ENCODE data around the gene CD81.
A peak's percentile ranks its signal among the peaks of the same experiment; 100 is the strongest.

The CD81 gene

DNA sequence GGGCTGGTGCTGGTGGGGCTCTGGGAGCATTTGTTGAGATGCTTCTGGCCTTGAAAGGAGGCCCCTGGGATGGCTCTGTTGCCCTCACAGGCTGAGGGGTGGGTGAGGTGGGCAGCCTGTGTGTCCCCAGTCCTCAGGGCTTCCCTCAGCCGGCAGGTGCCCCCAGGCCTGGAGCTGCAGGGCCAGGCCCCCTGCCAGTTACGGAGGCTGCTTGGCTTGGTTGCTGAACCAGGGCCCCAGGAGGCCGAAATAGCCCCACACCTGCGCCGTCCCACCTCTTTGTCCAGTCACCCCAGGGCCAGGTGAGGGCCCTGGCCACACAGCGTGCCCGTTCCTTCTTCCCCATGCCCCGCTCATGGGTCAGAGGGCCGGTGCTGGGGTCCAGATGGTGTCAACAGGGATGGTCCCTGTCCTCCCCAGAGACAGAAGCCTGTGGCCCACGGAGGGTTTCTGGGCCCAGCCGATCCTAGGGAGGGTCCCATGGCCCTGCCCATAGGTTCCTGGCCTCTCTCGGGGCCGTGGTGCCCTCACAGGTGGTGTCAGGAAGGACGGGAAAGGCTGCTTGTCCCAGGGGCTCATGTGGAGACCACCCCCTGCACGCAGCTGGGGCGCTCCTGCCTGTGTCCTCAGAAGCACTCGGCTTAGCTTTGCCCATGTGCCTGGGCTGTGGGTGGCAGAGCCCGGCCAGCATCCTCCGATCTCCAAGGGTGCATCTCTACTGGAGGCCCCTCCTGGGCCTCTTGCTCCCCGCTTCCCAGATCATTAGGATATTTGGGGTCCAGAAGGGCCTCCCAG, 14.3 kb downstream of the CD81 start:
- DNase-seq = no peak

DNA sequence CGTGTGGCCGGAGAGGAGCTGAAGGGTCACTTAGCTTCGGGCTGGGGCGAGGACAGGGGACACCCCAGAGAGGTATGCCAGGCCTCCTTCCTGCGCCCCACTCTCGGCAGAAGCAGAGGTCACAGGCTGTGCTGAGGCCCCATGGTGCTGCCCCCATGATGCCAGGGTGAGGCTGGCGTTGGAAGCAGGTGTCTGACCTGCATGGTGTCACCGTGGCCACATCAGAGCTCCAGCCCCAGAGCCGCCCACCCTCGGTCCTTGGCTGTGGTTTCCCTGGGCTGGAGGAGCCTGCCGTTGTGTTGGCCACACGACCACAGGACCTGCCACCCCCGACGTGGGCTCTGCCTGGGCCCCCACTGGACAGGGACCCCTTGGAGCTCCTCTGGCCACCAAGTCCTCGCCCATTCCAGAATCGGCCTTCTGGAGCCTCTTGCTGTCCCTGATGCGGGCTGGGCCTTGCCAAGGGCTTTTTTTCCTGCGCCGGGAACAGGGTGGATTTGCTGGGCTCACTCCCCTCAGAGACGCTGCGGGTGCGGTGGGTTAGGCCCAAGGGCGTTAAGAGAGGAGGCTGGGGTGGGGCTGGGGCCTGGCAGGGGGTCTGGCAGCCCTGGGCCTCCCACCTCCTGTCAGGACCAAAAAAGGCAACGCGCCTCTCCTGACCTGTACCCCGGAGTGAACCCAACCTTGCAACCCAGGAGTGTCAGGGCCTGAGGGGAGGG, 15.3 kb downstream of the CD81 start:
- DNase-seq = no peak

DNA sequence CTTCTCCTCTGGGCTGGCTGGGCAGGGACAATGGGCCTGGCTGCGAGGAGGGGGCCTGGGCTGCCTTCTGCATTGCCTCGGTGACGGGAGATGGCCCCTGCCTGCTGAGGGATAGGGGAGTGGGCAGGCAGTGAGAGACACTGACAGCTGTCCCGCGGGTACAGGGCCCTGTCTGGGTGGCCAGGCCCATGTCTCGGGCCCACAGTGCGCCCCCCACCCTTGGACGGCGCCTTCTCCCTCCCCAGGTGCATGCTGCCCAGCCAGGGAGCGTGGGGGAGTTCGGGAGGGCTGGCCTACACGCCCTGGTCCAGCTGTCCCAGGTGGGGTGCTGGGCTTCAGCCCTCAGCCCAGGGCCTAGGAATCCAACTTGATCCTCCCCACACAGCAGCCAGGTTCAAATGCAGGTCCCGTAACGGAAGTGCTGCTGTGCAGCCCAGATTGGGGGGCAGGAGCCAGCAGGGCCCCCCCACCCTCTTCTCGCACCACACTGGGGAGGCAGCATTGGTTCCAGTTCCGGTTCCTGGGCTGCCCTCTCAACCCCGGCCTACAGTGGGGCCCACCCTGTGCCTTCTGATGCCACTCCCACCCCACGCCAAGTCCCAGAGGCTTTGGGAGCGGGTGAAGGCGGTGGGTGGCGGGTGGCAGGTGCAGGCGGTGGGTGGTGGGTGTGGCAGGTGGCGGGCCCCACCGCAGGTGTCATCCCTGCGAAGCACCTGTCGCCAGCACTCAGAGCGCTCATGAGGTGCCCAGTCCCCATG, 16.2 kb downstream of the CD81 start:
- DNase-seq = no peak

DNA sequence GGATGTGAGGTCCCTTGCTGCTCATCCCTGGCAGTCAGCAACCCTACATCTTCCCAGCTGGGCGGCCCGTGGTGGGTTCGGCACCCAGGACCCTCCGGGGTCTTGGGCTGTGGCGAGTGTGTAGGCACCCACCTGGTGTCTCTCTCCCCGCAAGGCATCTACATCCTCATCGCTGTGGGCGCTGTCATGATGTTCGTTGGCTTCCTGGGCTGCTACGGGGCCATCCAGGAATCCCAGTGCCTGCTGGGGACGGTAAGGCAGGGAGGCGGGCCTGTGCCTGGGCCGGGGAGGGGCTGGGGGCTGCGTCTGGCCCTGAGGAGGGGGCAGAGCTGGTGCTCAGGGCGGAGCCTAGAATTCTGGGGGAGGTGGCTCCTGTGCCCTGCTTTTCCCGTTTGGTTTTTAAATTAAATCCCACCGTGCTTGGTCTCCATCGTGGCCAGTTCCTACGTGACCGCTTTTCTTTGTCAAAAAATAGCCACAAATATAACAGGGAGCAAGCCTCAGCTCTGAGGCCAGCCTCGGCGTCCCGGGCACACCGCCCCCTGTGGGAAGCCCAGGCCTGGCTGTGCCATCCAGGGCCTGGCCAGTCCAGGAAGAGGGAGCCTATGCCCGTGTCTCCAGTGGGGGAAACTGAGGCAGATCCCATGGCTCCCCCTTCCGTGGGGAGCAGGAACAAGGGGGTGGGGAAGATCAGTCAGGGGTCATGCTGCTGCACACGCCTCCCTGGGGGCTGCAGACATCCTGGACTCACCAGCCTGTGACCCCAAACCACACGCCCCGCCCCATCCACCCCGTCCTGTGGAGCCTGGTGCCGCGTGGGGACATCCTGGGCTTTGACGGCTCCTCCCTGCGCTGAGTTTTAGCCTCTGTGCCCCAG, 17.1 kb downstream of the CD81 start:
- DNase-seq = no peak

DNA sequence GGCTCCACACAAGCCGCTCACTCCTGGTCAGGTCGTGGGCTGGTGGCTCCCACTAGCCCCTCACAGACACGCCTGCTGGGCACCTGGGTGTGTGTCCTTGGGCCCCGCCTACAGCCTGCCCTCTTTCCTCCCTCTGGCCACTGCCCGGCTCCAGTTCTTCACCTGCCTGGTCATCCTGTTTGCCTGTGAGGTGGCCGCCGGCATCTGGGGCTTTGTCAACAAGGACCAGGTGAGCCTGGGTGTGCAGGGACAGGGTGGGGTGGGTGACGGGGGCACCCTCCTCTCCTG, 17.7 kb downstream of the CD81 start:
- no peak for DNase-seq

DNA sequence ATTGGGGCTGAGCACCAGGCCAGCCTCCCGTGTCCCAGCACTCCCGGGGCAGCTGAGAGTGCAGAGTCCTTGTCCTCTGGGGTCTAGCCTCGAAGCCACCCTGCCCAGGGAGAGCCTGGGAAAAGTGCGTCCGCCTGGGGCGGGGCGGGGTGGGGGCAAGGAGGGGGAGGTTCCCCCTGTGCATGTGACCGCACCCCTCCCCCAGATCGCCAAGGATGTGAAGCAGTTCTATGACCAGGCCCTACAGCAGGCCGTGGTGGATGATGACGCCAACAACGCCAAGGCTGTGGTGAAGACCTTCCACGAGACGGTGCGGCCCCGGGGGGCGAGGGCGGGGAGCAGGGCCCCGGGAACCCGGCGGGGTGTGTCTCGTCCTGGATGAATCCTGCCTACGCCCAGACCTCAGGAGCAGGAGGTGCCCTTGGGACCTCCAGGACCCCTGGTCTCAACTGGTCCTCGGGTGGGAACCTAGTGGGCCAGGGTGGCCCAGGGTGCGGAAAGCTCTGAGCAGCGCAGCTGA, 18.2 kb downstream of the CD81 start:
- no peak for DNase-seq

DNA sequence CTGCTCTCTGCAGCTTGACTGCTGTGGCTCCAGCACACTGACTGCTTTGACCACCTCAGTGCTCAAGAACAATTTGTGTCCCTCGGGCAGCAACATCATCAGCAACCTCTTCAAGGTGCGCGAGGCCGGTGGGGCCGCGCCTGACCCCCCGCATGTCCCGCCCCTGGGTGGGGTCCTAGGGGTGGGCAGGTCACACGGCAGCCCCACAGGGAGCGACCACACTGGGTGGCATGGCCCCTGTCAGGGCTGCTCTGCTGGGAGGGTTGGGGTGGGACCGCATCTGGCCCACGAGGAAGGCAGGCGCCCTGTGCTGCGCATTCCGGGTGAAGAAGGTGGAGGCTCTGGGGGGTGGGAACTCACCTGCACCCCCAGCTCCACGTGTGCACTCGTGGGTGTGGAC, 18.7 kb downstream of the CD81 start:
- DNase-seq = no peak

DNA sequence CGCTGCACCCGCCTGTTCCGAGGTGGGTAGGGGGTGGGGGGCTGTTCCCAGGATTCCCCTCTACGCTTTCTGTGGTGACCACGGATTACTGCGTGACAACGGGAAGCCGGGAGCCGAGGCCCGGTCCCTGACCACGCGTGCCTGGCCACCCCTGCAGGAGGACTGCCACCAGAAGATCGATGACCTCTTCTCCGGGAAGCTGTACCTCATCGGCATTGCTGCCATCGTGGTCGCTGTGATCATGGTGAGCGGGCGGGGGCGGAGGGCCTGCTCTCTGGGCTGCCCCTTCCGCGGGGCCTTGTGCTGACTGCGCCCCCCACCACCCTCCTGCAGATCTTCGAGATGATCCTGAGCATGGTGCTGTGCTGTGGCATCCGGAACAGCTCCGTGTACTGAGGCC, 19.4 kb downstream of the CD81 start:
- no peak for DNase-seq

DNA sequence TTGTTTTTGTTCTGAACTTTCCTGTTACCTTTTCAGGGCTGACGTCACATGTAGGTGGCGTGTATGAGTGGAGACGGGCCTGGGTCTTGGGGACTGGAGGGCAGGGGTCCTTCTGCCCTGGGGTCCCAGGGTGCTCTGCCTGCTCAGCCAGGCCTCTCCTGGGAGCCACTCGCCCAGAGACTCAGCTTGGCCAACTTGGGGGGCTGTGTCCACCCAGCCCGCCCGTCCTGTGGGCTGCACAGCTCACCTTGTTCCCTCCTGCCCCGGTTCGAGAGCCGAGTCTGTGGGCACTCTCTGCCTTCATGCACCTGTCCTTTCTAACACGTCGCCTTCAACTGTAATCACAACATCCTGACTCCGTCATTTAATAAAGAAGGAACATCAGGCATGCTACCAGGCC, 19.9 kb downstream of the CD81 start:
- DNase-seq = no peak

DNA sequence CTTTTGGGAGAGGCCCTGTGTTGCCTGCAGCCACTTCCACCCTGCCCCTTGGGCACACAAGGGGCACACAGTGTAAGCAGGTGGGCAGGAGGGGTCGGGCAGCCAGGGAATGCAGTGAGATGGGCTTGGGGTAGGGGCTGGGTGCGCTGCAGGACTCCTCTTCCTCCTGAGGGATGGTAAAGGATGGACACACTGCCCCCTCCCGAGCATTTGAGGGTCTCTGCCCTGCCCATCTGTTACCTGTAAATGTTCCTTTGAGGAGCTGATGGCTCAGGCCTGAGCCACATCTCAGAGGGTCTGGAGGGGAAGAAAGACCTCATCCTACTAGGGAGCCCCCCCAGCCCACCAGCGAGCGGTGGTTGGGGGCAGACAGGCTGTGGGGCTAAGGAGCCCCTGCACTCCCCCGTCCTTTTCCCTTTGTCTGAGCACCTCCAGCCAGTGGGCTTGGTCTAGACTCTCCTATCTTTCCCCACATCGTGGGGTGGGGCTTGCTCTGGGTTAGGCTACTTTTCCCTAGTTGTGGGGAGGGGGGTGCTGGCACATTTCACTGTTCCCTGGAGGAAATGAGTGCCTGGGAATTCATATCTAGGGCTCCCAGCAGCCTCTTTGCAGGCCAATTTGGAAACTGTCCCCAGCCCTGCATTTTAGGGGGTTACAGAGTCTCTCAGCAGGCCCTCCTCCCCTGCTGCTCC, 21.7 kb downstream of the CD81 start:
- DNase-seq = no peak

DNA sequence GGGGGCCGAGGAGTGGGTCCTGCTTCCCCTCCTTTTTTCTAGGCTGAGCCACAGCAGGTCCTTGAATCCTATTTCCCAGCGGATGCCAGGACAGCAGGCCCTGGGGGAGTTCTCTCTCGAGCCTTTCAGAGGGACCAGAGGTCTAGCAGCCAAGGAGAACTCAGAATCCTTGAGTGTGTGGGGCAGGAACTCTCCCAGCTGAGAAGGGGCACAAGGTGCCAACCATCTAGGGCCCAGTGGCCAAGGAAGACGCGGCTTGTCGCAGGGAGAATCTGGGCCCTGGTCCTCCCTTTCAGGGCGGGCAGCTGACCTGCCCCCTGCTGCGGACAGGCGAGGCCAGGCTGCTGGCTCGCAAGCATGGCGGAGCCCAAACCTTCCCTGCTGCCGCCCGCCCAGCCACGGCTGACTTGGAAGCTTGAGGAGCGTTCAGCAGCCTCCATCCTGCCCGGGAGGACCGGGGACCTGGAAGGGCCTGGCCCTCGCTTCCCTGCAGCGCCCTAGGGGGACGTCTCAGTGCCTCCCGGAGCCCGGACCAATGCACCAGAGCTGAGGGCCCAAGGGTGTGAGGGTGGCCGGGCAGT, 22.5 kb downstream of the CD81 start:
- DNase-seq = no peak

DNA sequence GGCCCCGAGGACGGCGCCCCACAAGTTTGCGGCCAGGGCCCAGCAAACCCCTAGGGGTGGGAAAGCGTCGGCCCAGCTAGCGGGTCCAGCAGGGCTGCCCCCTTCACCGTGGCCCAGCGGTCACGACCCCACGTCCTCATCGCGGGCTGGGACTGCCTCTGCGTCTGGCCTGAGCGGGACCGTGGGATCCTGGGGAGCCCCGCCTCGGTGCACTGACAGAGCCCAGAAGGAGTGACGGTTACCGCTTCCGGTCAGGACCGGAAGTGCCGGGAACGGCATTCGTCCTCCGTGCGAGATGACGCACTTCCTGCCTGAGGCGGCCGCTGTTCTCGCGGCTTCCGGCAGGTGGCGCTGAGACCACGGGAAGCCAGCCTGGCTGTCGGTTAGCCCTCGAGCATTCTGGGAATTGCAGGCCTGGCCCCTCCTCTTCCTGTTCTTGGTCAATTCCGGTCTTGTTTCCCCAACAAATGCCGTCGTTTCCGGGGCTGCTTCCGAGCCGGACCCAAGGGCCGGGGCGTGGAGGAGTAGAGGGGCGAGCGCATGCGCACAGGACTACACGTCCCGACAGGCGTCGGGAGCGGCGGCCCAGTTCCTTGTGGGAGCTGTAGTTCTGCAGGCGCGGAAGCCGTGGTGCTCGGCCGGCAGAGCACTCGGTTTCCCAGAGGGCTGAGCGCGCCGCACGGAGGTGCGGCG, 23.1 kb downstream of the CD81 start, which contains the start of gene TSSC4:
Gene TSSC4, plus strand, starts transcription at position 682 of the 693 bp plus-strand sequence. CDS start 1,884 bp downstream, outside the sequence.
- peak; percentile 98 to 99 for DNase-seq

DNA sequence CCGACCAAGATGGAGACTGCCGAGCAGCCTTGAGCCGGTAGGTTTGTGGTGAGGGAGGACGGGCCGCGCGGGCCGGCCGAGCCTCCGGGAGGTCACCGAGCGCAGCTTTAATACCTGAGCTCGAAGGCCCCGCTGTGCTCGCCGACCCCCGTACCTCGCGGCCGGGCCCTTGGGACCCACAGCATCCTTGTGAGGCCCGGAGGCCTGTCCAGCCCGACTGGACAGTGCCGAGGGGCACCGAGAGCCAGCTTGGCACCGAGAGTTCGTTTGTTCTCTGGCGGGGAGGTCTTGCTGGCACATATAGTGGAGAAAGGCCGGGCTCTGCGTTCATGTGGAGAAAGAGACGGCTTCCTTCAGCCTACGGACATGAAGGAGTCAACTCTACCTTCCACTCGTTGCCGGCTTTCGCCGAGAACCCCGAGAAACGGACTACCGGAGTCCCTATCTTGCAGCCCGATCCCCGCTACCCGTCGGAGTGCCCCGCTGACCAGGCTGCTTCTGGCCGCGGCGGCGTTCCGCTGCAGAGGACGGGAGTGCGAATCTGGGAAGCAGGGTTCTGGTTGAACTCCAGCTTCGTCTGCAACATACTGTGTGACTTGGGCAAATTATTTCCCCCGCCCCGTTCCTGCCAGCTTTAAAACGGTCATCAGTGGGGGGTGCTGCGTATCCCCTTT, 23.8 kb downstream of the CD81 start:
- DNase-seq = no peak

DNA sequence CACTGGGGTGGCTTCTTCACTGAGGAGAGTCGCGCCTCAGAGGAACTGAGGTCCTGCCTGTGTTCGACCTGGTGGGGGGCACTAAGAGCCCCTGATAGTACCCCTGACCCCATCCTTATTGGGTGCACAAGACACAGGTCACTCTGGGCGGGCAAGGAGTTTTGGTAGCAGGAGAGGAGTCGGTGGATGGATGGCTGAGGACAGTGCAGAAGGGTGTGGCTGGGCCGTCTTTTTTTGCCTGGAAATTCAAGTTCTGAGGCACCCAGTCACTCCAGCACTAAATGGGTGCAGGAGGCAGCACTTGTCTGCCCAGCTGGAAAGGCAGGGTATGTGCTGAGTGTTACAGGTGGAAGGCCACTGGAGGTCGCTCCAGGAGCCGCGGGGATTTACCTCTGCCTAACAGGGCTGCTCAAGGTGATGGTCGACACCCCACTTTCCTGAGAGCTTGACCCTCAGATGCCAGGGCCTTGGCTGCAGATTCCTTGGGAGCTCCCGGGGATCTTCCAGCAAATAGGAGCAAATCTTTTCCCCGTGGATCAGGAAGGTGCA, 24.4 kb downstream of the CD81 start:
- DNase-seq = no peak

DNA sequence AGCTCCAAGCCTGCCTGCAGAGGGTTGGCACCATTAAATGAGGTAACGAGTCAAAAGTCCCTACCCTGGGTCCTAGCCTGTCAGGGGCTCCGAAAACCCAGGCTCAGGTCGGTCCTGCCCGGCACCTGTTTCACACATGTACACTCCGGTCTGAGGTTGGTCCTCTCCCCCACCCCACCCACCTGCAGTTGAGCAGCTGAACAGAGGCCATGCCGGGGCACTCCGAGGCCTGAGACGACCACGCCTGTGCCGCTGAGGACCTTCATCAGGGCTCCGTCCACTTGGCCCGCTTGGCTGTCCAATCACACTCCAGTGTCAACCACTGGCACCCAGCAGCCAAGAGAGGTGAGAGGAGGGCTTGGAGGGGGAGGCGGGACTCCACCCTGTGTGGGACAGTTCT, 25.0 kb downstream of the CD81 start:
- no peak for DNase-seq

DNA sequence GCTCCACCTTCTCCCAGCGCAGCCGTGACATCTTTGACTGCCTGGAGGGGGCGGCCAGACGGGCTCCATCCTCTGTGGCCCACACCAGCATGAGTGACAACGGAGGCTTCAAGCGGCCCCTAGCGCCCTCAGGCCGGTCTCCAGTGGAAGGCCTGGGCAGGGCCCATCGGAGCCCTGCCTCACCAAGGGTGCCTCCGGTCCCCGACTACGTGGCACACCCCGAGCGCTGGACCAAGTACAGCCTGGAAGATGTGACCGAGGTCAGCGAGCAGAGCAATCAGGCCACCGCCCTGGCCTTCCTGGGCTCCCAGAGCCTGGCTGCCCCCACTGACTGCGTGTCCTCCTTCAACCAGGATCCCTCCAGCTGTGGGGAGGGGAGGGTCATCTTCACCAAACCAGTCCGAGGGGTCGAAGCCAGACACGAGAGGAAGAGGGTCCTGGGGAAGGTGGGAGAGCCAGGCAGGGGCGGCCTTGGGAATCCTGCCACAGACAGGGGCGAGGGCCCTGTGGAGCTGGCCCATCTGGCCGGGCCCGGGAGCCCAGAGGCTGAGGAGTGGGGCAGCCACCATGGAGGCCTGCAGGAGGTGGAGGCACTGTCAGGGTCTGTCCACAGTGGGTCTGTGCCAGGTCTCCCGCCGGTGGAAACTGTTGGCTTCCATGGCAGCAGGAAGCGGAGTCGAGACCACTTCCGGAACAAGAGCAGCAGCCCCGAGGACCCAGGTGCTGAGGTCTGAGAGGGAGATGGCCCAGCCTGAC, 26.0 kb downstream of the CD81 start:
- no peak for DNase-seq

DNA sequence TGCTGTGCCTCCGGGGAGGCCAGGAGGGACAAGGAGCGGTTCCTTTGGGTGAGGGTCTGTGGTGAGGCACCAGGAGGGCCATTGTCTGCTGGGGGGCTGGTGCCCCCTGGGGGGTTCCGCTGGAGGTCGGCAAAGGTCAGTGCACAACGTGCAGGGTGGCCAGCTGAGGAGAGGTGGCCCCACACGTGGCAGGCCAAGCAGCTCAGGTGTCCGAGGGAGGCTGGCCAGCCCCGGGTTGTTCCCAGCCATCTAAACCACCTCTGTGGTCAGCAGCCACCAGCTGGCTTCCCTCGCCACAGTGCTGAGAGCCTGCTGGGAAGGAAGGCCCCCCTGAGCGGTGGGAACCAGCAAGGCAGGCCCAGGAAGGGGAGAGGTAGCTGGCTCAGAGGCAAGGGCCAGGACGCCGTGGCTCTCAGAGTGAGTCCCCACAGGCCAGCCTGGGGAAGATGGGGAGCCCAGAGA, 27.7 kb downstream of the CD81 start:
- DNase-seq = no peak

DNA sequence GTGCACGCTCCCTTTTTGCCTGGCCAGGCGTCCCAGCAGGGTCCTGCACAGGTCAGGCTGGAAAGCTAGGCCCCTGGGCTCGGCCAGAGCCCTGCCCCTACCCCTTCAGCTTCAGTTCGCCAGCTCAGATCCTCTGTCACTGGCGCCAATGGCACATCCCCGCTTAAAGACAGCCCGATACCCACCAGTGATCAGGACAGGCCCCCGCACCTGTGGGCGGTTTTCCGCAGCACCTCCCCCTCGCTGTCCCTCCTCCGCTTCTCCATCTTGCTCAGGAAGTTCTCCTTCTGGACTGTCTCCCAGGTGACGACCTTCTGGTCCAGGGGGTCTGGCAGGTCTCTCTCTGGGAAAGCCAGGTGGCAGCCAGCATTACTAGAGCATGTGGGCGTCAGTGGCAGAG, 29.3 kb downstream of the CD81 start:
- DNase-seq = no peak

DNA sequence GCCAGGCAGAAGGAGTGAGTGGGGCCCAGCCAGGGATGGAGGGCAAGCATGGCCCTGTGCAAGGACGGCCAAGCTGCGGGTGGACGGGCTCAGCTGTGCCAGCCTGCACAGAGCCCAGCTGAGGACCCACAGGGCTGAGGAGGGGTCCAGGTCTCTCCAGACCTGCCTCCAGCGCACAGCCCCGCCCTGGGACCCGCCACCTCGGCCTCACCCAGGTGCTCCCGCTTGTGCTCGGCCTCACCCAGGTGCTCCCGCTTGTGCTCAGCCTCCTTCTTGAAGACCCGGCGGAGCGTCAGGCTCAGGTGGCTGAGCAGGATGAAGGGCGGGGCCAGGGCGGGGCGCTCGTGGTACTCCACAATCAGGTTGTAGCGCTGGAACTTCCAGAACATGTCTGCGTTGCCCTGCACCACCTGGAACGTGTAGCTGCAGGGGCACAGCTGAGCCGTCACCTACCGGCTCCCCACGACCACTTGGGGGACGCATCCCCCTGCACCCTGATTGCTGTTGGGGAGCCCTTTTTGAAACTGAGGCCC, 29.8 kb downstream of the CD81 start:
- no peak for DNase-seq

All from SW 1271 (cell line).